ENCODE measurements around the gene SRPK2.

The SRPK2 gene

DNA sequence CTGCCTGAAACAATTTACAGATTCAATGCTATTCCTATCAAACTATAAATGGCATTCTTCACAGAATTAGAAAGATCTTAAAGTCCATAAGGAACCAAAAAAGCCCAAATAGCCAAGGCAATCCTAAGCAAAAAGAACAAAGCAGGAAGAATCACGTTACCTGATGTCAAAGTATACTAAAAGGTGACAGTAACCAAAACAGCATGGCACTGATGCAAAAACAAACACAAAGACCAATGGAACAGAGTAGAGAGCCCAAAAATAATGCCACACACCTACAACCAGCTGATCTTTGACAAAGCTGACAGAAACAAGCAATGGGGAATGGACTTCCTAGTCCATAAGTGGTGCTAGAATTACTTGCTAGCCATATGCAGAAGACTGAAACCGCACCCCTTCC is 208.7 kb downstream of the SRPK2 start:
- TF ChIP-seq, protein P1, sequence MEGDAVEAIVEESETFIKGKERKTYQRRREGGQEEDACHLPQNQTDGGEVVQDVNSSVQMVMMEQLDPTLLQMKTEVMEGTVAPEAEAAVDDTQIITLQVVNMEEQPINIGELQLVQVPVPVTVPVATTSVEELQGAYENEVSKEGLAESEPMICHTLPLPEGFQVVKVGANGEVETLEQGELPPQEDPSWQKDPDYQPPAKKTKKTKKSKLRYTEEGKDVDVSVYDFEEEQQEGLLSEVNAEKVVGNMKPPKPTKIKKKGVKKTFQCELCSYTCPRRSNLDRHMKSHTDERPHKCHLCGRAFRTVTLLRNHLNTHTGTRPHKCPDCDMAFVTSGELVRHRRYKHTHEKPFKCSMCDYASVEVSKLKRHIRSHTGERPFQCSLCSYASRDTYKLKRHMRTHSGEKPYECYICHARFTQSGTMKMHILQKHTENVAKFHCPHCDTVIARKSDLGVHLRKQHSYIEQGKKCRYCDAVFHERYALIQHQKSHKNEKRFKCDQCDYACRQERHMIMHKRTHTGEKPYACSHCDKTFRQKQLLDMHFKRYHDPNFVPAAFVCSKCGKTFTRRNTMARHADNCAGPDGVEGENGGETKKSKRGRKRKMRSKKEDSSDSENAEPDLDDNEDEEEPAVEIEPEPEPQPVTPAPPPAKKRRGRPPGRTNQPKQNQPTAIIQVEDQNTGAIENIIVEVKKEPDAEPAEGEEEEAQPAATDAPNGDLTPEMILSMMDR (IDR thresholded peaks at IDR 0.05; ENCODE audit: low read depth, low read length): no peak
- DNase-seq (ENCODE audit: extremely low read depth, low read depth): no peak

DNA sequence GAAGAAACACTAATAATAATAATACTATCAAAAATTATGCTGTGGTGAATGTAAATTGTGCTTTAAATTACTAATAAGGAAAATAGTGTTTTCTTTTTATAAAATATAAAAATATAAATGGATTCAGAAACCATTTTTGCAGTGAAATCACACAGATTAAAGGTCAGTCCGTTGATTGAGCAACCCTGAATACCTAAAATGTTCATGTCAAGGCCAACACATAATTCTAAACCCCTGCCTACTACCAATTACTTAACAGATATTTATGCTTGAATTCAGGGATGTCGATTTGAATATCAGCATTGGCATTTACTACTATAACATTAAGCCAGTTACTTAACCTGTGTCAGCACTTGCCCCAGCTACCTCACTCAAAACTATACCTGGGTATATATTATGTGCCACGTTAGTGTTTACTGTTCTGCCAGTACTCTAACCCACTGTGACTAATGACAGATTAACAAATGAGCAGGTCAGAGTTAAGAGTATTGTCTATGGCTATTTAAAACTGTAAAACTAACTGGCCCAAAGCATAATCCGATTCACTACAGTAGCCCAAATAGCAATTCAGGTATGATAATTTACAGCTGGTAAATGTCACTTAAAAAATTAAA is 209.7 kb downstream of the SRPK2 start:
- no peak for DNase-seq (ENCODE audit: extremely low read depth, low read depth)
- TF ChIP-seq, protein P1 (IDR thresholded peaks at IDR 0.05; ENCODE audit: low read depth, low read length): no peak

DNA sequence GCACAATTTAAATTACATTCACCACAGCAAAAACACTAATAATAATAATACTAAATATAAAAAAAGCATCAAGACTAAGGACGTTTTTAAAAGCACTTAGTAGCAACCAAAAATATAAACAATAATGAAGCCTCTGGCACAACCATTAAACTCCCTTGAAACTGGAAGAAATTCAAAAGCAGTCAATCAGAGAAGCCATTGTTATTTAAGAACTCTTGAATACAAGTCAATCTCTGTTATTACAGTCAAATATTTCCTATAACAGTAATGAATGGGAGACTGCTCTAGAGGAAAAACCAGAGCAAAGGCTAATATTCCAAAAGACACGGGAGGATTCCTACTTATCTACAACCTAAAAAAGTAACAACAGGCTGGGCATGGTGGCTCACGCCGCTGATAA is 210.5 kb downstream of the SRPK2 start:
- TF ChIP-seq, protein P1 (IDR thresholded peaks at IDR 0.05; ENCODE audit: low read depth, low read length): no peak
- no peak for DNase-seq (ENCODE audit: extremely low read depth, low read depth)

DNA sequence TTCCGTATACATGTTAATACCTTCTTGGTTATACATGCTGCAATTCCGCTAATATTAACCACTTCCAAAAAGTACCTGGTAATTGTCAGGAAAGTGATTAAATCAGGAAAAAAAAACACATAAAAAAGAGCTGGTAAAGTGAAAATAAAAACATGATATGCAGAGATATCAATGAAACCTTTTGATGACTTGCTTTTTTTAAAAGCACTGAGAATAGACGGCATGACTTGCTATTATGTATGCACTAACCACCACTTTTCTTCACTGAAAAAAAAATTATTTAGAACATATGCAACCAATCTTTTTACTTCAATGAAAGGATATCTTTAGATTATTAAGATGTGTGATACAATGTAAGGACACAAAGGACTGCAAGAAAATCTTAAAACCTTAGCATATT is 211.7 kb downstream of the SRPK2 start:
- TF ChIP-seq, protein P1 (IDR thresholded peaks at IDR 0.05; ENCODE audit: low read depth, low read length): no peak
- DNase-seq (ENCODE audit: extremely low read depth, low read depth): no peak

DNA sequence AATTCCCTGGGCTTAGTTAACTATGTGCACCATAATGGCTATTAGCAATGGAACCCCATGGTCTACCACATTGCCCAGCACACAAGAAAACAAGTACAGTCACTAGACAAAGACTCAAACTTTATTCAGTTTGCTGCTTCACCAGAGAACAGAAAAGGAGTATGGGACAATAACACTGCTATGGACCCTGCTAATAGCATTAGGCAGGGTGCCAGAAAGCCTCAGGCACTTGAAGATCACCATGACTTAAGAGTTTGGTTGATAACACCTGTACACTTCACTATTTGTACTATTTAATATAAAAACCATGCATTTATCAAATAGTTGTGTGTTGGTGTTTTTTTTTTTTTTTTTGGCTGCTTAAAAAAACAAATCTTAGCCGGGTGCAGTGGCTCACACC is 215.1 kb downstream of the SRPK2 start:
- TF ChIP-seq, protein P1 (IDR thresholded peaks at IDR 0.05; ENCODE audit: low read depth, low read length): no peak
- DNase-seq (ENCODE audit: extremely low read depth, low read depth): no peak

DNA sequence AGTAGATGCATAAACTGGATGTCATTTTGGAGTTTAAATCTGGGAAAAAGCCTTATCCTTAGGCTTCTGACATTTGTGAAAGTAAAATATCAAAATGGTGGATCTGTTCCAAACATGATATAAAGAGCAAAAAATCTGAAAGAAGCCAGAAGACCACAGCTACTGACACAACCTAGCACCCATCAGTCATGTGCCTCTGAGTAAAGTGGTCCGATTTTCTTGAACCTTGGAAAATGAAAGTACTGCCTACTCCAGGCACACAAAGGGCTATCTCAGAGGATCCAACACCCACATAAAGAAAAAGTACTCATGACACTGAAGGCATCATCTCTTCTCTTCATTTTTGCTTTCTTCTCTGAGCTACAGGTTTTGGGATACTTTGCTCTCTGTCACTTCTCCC is 224.0 kb downstream of the SRPK2 start:
- TF ChIP-seq, protein P1 (IDR thresholded peaks at IDR 0.05; ENCODE audit: low read depth, low read length): no peak
- no peak for DNase-seq (ENCODE audit: extremely low read depth, low read depth)

DNA sequence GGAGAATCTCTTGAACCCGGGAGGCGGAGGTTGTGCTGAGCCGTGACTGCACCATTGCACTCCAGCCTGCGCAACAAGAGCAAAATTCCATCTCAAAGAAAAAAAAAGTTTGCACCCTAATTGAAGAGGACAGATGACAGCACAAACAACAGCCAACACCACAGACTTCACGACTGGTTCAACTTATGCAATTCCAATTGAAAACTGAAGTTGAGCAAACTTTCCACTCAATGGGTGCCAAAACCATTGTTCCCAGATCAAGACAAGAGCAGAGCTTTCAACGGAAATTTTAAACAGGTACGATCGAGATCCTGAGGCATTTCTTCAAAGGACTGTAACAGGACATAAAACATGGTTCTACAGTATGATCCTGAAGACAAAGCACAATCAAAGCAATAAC is 225.0 kb downstream of the SRPK2 start:
- DNase-seq (ENCODE audit: extremely low read depth, low read depth): no peak
- TF ChIP-seq, protein P1 (IDR thresholded peaks at IDR 0.05; ENCODE audit: low read depth, low read length): no peak

Measured in AG09319 (cell line).